PC-3 (cell line): ENCODE data around the gene PI4K2A. TPM values are rescaled to one million over a fixed set of nuclear protein-coding genes. Genes with fewer than 3 reads are reported as not detected.

Experiments used
- ATAC-seq: fragments of 200-7000 bp; cut with Tn5 transposase; 2 replicates; pipeline ENCODE4 v1.9.1; 2020; ENCODE audit warnings: mild to moderate bottlenecking, moderate library complexity
- BruUV-seq: library from RNA; stranded (reverse); fragments of 400-500 nt; replicated peaks from 2 replicates; lab custom pipeline; 2021; lab: Mats Ljungman, UMichigan
- CTCF ChIA-PET: fragments of 300-600 bp; sonication (Branson Sonifier 250); formaldehyde crosslinking; loops from one replicate; lab custom pipeline; 2022; ENCODE audit warnings: antibody characterized with exemption; lab: Charles Lee
- POLR2A ChIA-PET: fragments of 300-600 bp; sonication (Branson Sonifier 250); formaldehyde crosslinking; loops from one replicate; lab custom pipeline; 2022; ENCODE audit warnings: antibody characterized with exemption; ENCODE audit not compliant: unreplicated experiment; lab: Charles Lee
- DNase-seq: peaks from one replicate; pipeline ENCODE4 v3.0.0-alpha.2; 2015
- H2AFZ ChIP-seq: fragments of 300-600 bp; sonication (generic); 2 replicates; pipeline ENCODE4 v1.6.0; 2016; ENCODE audit warnings: antibody characterized with exemption, low read length
- H3F3A ChIP-seq: fragments of 300-600 bp; sonication (generic); one replicate; pipeline ENCODE4 v1.6.0; 2017; ENCODE audit warnings: antibody characterized with exemption, low read length, control low read depth, mild to moderate bottlenecking; ENCODE audit not compliant: unreplicated experiment
- H3K27ac ChIP-seq: fragments of 300-600 bp; sonication (generic); 2 replicates; pipeline ENCODE4 v1.5.1; 2016; ENCODE audit warnings: mild to moderate bottlenecking, low read length
- H3K27me3 ChIP-seq: fragments of 300-600 bp; sonication (generic); 2 replicates; pipeline ENCODE4 v1.6.1; 2016; ENCODE audit warnings: low read length, mixed read lengths
- H3K36me3 ChIP-seq: fragments of 300-600 bp; sonication (generic); 2 replicates; pipeline ENCODE4 v1.6.1; 2016; ENCODE audit warnings: low read depth, mixed run types, low read length, mixed read lengths
- H3K4me1 ChIP-seq: fragments of 300-600 bp; sonication (generic); 2 replicates; pipeline ENCODE4 v1.5.1; 2016; ENCODE audit warnings: low read length; ENCODE audit not compliant: insufficient read depth
- H3K4me2 ChIP-seq: fragments of 300-600 bp; sonication (generic); 2 replicates; pipeline ENCODE4 v1.6.0; 2016; ENCODE audit warnings: low read length
- H3K4me3 ChIP-seq: fragments of 300-600 bp; sonication (generic); 2 replicates; pipeline ENCODE4 v1.5.1; 2016; ENCODE audit warnings: mild to moderate bottlenecking, low read length, mixed read lengths
- H3K79me2 ChIP-seq: fragments of 300-600 bp; sonication (generic); 2 replicates; pipeline ENCODE4 v1.6.1; 2017; ENCODE audit warnings: low read length, mixed read lengths
- H3K9ac ChIP-seq: fragments of 300-600 bp; sonication (generic); 2 replicates; pipeline ENCODE4 v1.6.0; 2016; ENCODE audit warnings: mild to moderate bottlenecking, low read length
- H3K9me2 ChIP-seq: fragments of 300-600 bp; sonication (generic); replicated peaks from 2 replicates; pipeline ENCODE4 v1.6.1; 2016; ENCODE audit warnings: mixed run types, low read length, mixed read lengths
- H3K9me3 ChIP-seq: fragments of 300-600 bp; sonication (generic); 2 replicates; pipeline ENCODE4 v1.6.1; 2016; ENCODE audit warnings: low read length, mixed read lengths
- H4K20me1 ChIP-seq: fragments of 300-600 bp; sonication (generic); 2 replicates; pipeline ENCODE4 v1.6.1; 2016; ENCODE audit warnings: low read length, mixed read lengths
- CTCF ChIP-seq: fragments of 300-600 bp; sonication (generic); conservative IDR thresholded peaks from 2 replicates; pipeline ENCODE4 v1.5.1; 2017; ENCODE audit warnings: antibody characterized with exemption, low read depth, mild to moderate bottlenecking, low read length
- EZH2 ChIP-seq: fragments of 300-600 bp; sonication (generic); IDR thresholded peaks from one replicate; pipeline ENCODE4 v1.6.1; 2017; ENCODE audit warnings: antibody characterized with exemption, mild to moderate bottlenecking, low read length; ENCODE audit not compliant: unreplicated experiment
- EZH2phosphoT487 ChIP-seq: fragments of 300-600 bp; sonication (generic); IDR thresholded peaks from 2 replicates; pipeline ENCODE4 v1.6.1; 2018; ENCODE audit warnings: mild to moderate bottlenecking, antibody characterized with exemption, low read length, borderline replicate concordance
- intact Hi-C: fragments of 100-400 bp; cut with micrococcal nuclease; formaldehyde crosslinking; loops from 2 replicates; pipeline ENCODE4 v1.9.0; 2023
- total RNA-seq: library from RNA; depleted of rRNA; stranded (reverse); fragments of >200 nt; gene quantifications from 2 replicates; pipeline ENCODE4 v1.2.3, GENCODE V29; 2014

PI4K2A gene
- total RNA-seq, 1 experiment from 2014 or later, result 19.4 TPM

GRCh38 chr10:97717627-97718026, 77.2 kb downstream of the PI4K2A start:
- Histone ChIP-seq H3K4me2 (peak overlapping the region; percentile 74), H2AFZ (no peak overlapping the region), H3K79me2 (peaks cover 48% of the 10 kb centered on the region), H3K4me3 (no peak overlapping the region), H3K27me3 (no peaks in the 10 kb centered on the region), H3K4me1 (peaks cover 54% of the 10 kb centered on the region), H3K27ac (peak overlapping the region; percentile 52; the same call in 1 of the 2 replicates), H3K36me3 (peaks cover 7% of the 10 kb centered on the region; the same call in 1 of the 2 replicates), H3K9me3 (no peaks in the 10 kb centered on the region), H3K9me2 (no peaks in the 10 kb centered on the region), H4K20me1 (no peaks in the 10 kb centered on the region), H3K9ac (no peak overlapping the region), H3F3A (no peaks in the 10 kb centered on the region)
- no peak for ATAC-seq
- ChIA-PET CTCF (no interaction called here), POLR2A (no interaction called here)
- TF ChIP-seq EZH2phosphoT487 (no peak), CTCF (no peak), EZH2 (no peak)
- no peak for DNase-seq
- intact Hi-C loops, result no loop called here
- no TSS peak for BruUV-seq

- Histone ChIP-seq H3K79me2 (peaks cover 48% of the 10 kb centered on the region), H2AFZ (no peak overlapping the region), H3F3A (no peaks in the 10 kb centered on the region), H3K9ac (no peak overlapping the region), H3K27me3 (no peaks in the 10 kb centered on the region), H3K36me3 (peaks cover 7% of the 10 kb centered on the region; the same call in 1 of the 2 replicates), H3K4me1 (peaks cover 50% of the 10 kb centered on the region), H3K9me2 (no peaks in the 10 kb centered on the region), H4K20me1 (no peaks in the 10 kb centered on the region), H3K4me2 (peak overlapping the region; percentile 74), H3K27ac (peak overlapping the region; percentile 52), H3K4me3 (peak overlapping the region; percentile 42; the same call in 1 of the 2 replicates), H3K9me3 (no peaks in the 10 kb centered on the region)
- ChIA-PET POLR2A (no interaction called here), CTCF (no interaction called here)
- BruUV-seq, result no TSS peak
- DNase-seq (no peak), ATAC-seq (no peak)
- no peak for TF ChIP-seq CTCF
- no peak for TF ChIP-seq EZH2phosphoT487
- no peak for TF ChIP-seq EZH2
- intact Hi-C loops, result no loop called here
Observed at GRCh38 chr10:97718178-97718577, 77.7 kb downstream of the PI4K2A start.

GRCh38 chr10:97718659-97719142, 78.2 kb downstream of the PI4K2A start:
- peaks cover 7% of the 10 kb centered on the region; the same call in 1 of the 2 replicates for H3K36me3 ChIP-seq
- ChIA-PET POLR2A (no interaction called here), CTCF (no interaction called here)
- H2AFZ ChIP-seq, result no peak overlapping the region
- peak; percentile 52 for ATAC-seq
- H3K4me1 ChIP-seq, result peaks cover 48% of the 10 kb centered on the region
- no peak for TF ChIP-seq CTCF
- TF ChIP-seq EZH2phosphoT487, result no peak
- TF ChIP-seq EZH2, result no peak
- H3K9me3 ChIP-seq, result no peaks in the 10 kb centered on the region
- no peaks in the 10 kb centered on the region for H3K27me3 ChIP-seq
- intact Hi-C loops, result no loop called here
- DNase-seq, result peak; percentile 95
- H3F3A ChIP-seq, result no peaks in the 10 kb centered on the region
- peaks cover 48% of the 10 kb centered on the region for H3K79me2 ChIP-seq
- no peaks in the 10 kb centered on the region for H3K9me2 ChIP-seq
- H3K9ac ChIP-seq, result no peak overlapping the region
- BruUV-seq, result no TSS peak
- peak overlapping the region; percentile 42; the same call in 1 of the 2 replicates for H3K4me3 ChIP-seq
- peak overlapping the region; percentile 52 for H3K27ac ChIP-seq
- peak overlapping the region; percentile 74 for H3K4me2 ChIP-seq
- no peaks in the 10 kb centered on the region for H4K20me1 ChIP-seq
